GM19467 (cell line): ENCODE measurements around the gene SLC22A23.

ENCODE experiments used
- ATAC-seq: cut with Tn5 transposase; IDR thresholded peaks from one replicate; pipeline ENCODE4 v1.9.1; 2021; ENCODE audit warnings: mild to moderate bottlenecking, moderate library complexity; ENCODE audit not compliant: unreplicated experiment

Gene SLC22A23

DNA sequence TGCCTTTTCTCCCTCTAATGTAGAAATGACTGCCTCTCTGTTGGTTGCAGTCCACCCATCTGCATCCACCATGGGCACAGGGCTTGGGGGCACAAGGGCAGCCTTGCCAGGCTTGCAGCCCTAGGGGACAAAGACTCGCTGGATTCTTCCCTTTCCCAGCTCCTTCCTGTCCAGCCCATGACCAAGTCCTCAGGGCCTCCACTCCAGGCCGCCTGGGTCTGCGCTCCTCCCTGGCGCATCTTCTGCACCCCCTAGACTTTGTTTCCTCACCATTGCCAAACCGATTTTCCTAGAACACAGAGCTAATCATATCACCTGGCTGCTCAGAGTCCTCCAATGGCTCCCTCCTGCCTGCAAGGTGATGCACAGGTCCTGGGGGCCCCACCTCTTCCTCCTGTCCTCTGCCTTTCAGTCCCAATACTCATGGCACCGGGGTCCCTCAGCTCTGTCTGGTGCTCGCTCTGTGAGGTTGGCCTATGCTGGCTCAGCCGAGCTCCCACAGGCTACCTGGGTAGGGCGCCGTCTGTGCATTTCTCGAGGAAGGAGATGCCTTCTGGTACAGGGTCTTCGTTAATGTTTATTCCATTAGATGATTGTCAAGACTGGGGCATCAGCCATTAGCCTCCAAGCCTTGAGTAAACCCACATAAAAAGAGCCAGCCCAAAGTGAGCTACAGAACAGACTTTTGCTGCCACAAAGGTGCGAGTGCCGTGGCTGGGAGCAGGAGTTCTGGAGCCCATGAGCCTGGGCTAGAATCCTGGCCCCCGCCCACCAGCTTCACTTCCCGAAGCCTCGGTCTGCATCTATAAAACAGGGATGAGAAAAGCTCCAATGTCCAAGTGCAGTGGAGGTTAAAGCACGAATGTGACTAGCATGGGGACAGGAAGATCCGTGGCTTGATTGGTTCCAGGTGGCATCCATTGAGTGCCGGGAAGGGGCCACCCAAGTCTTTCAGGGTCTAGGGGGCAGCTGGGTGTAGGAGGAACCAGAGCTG lies 180.4 kb downstream of the SLC22A23 start:
- no peak for ATAC-seq

DNA sequence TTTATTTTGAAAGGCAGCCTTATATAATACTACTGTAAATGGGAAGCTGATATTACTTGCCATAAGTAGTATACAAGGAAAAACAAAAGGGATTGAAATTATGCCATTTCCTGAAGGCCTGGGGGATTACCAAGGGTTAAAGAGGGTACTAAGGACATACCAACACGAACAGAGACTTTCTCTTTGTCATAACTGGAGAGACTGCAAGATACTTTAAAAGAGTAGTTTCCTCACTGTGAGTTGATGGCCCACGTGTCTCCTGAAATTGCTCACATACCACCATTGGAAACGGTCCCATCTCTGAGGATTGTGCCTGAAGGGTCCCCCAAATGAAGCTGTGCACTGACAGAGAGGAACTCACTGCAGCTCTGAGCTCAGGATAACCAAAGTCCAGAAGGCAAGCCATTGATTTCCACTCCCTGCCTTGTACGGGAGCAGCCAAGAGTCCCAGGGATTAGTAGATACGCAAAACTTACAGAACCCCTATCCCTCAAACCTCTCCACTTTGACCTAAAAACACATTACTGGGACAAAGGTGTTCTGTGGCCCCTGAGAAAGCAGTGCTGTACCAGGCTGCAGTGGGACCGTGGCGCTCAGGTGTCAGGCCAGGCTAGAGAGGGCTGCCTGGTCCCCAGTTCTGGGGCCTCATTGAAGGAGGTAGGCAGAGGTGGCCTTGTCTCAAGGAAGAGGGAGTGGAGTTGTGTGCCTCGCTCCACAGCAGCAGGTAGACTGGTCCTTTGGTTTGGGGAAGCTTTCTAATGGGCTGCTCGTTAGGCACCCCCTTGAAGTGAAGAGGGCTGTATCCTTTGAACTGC lies 182.9 kb downstream of the SLC22A23 start:
- ATAC-seq: no peak

GRCh38 chr6:3272911-3273547 lies 183.8 kb downstream of the SLC22A23 start:
- ATAC-seq: no peak

- ATAC-seq: no peak
Observed at GRCh38 chr6:3271756-3272155, 185.1 kb downstream of the SLC22A23 start.

- no peak for ATAC-seq
Observed at GRCh38 chr6:3270258-3270657, 186.6 kb downstream of the SLC22A23 start.

- ATAC-seq: no peak
Observed at GRCh38 chr6:3269281-3269975, 187.4 kb downstream of the SLC22A23 start.

DNA sequence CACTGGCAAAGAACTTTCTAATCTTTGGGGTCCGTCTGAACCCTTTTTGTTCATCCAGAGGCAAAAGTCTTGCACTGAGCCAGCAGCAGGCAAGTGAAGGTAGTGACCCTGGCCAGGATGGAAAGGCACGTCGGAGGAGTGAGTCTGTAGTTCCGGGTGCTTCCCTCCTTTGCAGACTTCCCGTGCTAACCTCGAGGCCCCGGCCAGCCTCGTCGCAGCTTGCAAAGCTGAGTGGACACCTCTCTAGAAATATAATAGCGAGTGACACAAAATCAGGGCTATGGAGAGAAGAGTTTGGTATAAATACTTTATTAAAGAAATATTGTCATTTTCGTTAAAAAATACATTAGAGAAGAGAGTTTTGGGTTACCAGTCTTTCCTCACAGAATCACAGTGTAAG lies 188.2 kb downstream of the SLC22A23 start:
- no peak for ATAC-seq

- ATAC-seq: no peak
Observed at GRCh38 chr6:3267162-3267561, 189.7 kb downstream of the SLC22A23 start.

DNA sequence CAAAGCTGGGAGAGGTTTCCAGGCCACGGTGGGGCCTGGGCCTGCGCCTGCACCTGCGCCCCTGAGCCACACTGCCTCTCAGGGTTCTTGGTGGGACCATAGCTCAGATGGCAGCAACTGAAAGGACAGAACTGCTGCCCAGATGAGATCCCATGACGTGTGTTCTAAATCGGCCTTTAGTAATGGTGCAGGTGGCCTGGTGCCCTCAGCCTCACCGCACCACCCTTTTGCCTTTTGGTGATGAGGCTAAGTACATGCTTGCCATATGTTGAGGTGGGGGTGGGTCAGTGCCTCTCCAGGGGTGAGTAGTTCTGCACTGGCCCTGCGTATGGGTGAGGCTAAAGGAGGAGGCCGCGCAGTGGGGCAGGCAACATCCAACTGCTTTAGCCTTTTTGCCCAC lies 190.7 kb downstream of the SLC22A23 start:
- ATAC-seq: no peak

DNA sequence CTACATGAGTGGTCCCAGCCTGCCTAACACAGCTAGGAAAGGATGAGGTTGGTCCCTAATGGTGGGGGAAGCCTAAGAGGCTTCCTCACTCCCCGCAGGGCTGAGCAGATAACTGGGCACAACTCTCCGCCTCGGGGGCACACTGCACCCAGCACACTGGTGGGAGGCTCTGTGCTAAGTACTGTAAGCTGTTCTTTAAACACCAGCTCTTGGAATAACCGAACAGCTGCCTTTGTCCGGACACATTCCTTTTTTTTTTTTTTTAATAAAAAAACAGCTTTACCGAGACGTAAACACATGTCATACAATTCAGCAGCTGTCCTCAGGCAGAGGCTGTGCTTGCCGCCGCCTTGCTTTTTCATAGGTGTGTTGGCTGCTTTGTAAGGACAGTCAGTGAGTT lies 191.2 kb downstream of the SLC22A23 start:
- no peak for ATAC-seq

GRCh38 chr6:3264356-3264755 lies 192.5 kb downstream of the SLC22A23 start:
- ATAC-seq: no peak

- ATAC-seq: no peak
Observed at GRCh38 chr6:3263096-3263495, 193.8 kb downstream of the SLC22A23 start.

DNA sequence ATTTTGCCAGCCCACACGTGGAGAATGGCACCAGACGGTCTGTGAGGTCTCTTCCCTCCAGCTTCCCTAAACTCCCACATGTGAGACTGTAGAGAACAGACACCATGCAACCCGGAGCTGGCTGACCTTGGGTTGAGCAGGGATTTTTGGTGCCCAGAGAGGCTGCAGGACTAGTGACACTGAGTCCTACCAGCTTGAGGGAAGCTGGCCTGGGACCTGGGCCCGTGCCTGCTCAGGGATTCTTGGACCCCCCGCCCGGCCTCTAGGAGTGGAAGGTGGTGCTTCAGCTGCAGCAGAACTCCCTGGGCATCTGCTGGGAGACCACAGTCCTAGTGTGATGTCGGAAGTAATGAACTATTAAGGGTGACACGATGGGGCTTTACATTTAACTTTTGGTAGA lies 194.9 kb downstream of the SLC22A23 start:
- no peak for ATAC-seq

DNA sequence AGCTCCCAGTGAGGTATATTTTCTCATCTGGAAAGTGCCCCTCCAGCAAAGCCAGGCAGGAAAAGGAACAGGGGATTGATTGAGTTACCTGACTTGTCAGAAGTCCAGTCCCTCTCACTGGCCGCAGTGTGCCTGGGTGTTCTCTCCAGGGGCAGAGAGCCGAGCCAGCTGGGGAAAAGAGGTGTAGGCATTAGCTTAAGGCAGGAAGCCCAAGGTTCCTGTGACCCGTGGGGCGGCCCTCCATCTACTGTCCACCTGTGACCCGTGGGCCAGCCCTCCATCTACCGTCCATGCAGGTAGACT lies 195.4 kb downstream of the SLC22A23 start:
- no peak for ATAC-seq

DNA sequence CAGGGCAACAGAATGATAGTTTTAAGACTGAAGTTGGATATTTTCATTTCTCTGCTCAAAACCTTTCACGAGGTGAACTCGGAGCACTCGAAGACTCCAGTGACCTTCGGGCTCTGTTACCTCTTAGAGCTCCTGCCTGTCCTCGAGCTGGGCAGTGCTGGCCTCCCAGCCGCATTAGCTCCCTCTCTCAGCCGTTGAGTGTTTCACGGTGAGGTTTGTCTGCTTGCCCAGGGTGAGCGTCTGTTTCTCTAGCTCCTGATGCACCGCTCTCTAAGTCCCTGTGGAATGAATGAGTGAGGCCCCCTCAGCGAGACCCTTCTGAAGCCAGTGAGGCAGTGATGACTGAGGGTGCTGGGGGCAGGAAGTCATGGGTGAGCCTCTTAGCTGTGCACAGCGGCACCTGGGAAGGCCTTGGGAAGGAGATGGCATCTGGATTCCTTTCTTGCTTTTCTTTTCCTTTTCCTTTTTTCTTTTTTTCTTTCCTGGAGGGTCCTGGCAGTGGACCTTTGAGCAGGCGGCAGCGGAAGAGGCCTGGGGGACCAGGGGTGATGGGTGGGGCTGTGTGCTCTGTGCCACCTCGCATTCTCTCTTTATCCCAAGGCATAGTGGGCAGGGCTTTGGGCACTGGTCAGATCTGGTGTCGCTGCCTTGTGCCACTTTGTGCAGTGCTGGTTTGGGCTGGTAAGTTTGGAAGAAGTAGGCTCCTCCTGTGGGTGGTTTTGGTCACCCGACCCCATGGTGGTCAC lies 195.9 kb downstream of the SLC22A23 start:
- no peak for ATAC-seq

GRCh38 chr6:3260296-3260695 lies 196.6 kb downstream of the SLC22A23 start:
- ATAC-seq: no peak

DNA sequence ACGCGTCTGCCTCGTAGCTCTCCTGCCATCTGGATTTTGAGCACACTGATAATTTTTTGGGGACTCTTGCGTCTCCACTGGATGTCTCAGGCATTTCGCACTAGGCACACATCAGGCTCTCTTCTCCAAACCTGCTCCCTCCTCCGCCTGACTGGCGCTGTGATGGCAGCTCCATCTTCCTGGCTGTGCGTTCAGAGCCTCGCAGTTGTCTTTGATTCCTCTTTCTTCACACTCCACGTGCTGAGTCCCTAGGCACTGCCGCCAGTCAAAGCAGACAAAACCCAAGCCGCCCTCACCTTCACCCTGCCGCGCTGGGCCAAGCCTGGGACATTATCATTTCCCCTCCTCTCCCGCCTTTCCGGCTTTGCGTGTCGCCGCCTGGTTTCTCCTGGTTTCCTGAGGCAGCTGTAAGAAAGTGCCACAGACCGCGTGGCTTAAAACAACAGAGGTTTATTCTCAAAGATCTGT lies 197.3 kb downstream of the SLC22A23 start:
- peak; percentile 24 for ATAC-seq

- peak; percentile 65 for ATAC-seq
Observed at GRCh38 chr6:3258720-3259490, 197.9 kb downstream of the SLC22A23 start, which contains the start of gene PSMG4. Gene PSMG4 (plus strand): TSS chr6:3258947. CDS start chr6:3259023, 76 bp downstream.

DNA sequence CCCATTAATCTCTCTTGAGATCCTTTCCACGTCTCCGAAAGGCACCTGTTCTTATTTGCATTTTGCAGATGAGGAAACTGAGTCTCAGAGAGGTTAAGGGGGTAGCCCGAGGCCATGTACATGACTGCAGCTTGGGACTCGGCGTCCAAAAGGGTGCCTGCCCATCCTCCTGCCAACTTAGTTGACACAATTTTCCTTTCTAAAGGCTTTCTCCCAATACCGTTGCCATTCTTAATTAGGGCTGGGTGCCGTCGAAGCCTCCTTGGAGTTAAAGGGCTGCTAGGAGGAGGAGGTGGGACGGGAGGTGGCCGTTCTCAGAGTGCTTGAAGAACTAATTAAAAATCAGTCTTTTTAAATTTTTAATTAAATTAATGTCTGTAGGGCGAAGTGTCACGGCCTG lies 198.6 kb downstream of the SLC22A23 start:
- ATAC-seq: no peak
